Nephron (organoid): ENCODE results near the gene ASTN1.

Source experiments
- H3K27ac Mint-ChIP-seq, 3 experiments: 2 replicates each; pipeline ENCODE4 v1.8.0; 2020; ENCODE audit warnings: mixed read lengths in 3 of 3, mild to moderate bottlenecking in 2 of 3, moderate library complexity in 1 of 3
- H3K27me3 Mint-ChIP-seq: 2 replicates; pipeline ENCODE4 v1.8.0; 2021; ENCODE audit warnings: low read depth, mild to moderate bottlenecking, moderate library complexity, mixed read lengths
- H3K36me3 Mint-ChIP-seq: 2 replicates; pipeline ENCODE4 v1.8.0; 2020; ENCODE audit warnings: low read depth, mixed read lengths
- H3K4me1 Mint-ChIP-seq: 2 replicates; pipeline ENCODE4 v1.8.0; 2020; ENCODE audit warnings: mixed read lengths
- H3K4me3 Mint-ChIP-seq, 3 experiments: 2 replicates each; pipeline ENCODE4 v1.8.0; 2020; ENCODE audit warnings: mild to moderate bottlenecking in 3 of 3, mixed read lengths in 3 of 3, moderate library complexity in 2 of 3
- H3K9me3 Mint-ChIP-seq: 2 replicates; pipeline ENCODE4 v1.8.0; 2020; ENCODE audit warnings: mixed read lengths
- TF ChIP-seq, protein P1 (sequence below), 3 experiments: fragments of 200-600 bp; sonication (generic); IDR thresholded peaks; one replicate each; pipeline ENCODE4 v1.5.0; 2021; ENCODE audit warnings: antibody characterized with exemption in 3 of 3; ENCODE audit not compliant: unreplicated experiment in 3 of 3

Gene ASTN1

DNA sequence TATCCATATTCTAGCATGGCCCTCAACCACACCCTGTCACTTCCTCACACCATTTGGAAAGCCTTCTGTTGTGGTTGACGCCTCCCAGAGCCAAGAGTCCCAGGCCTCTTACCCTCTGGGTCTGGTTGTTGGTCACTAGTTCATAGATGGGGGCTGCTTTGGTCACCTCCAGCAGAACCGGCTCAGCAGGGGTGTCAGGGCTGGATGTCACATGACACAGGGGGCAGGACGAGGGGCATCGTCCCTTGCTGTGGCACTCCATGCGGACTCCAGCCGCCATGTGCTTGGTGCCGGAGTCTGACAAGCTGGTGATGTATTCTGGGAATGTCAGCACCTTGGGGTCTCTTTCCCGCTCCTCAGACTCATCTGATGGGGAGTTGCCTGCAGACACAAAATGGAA is 270.1 kb downstream of the ASTN1 start:
- TF ChIP-seq, protein P1, sequence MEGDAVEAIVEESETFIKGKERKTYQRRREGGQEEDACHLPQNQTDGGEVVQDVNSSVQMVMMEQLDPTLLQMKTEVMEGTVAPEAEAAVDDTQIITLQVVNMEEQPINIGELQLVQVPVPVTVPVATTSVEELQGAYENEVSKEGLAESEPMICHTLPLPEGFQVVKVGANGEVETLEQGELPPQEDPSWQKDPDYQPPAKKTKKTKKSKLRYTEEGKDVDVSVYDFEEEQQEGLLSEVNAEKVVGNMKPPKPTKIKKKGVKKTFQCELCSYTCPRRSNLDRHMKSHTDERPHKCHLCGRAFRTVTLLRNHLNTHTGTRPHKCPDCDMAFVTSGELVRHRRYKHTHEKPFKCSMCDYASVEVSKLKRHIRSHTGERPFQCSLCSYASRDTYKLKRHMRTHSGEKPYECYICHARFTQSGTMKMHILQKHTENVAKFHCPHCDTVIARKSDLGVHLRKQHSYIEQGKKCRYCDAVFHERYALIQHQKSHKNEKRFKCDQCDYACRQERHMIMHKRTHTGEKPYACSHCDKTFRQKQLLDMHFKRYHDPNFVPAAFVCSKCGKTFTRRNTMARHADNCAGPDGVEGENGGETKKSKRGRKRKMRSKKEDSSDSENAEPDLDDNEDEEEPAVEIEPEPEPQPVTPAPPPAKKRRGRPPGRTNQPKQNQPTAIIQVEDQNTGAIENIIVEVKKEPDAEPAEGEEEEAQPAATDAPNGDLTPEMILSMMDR (IDR thresholded peaks at IDR 0.05; ENCODE audit: unreplicated experiment in 3 of 3), result no peak
- Mint-ChIP-seq H3K4me3 (no peak overlapping the region), H3K27ac (no peak overlapping the region), H3K36me3 (no peaks in the 10 kb centered on the region), H3K9me3 (no peaks in the 10 kb centered on the region), H3K4me1 (peaks cover 24% of the 10 kb centered on the region), H3K27me3 (peaks cover 28% of the 10 kb centered on the region)

DNA sequence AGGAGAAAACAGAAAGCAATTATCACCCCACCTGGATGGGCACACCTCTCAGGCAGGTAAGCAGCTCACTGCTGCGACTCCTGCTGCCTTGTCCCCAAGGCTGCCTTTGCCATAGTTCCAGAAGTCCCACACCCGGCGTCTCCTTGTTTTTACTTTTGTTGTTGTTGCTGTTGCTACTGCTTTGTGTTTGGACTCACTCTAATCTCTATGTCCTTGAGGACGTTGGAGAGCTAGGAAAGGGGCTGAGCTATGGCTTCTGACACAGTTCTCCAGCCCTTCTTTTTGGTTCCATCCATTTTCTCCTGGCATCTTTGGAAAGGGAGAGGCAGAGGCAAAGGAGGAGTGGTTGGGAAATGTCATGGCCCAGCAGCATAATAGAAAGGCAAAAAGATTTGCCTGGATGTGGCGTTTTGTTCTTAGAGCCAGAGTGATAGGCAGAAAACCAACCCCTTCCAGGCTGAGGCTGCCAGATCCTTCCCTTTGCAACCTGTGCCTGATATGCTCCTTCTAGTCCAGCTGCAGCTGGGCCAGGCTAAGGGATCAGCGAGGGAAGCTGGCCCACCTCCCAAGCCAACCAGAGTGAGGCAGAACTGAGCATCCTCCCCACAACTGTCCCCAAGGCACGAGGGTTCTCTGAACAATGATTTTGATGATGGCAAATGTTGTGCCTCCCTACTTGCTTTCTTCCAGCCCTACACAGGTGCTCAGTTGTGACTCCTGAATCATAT is 270.7 kb downstream of the ASTN1 start:
- Mint-ChIP-seq H3K27ac (no peak overlapping the region), H3K27me3 (peaks cover 28% of the 10 kb centered on the region), H3K36me3 (no peaks in the 10 kb centered on the region), H3K4me3 (no peak overlapping the region), H3K9me3 (no peaks in the 10 kb centered on the region), H3K4me1 (peaks cover 18% of the 10 kb centered on the region)
- TF ChIP-seq, protein P1 (IDR thresholded peaks at IDR 0.05; ENCODE audit: unreplicated experiment in 3 of 3), result no peak

DNA sequence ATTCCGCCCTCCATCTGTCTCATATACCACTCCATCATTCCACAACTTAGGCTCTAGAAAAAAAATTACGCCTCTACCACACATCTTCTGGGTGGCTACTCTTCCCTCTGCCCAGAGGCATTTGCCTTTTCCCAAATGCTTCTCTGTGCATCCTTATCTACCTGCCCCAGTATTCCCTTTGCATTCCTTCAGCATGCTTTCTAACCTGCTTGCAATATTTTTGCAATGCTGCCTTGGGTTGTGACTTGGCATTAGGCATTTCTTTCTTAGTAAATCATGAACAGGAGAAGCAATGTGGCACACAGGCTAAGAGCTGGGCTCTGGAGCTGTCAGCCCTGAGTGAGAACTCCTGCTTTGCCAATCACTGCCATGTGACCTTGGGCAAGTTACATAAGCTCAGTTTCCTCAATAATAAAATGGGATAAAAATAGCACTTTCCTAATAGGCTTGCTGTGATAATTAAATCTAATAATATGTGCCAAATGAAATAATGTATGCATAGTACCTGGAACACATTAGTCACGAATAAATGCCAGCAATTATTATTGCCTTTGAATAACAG is 276.0 kb downstream of the ASTN1 start:
- TF ChIP-seq, protein P1 (IDR thresholded peaks at IDR 0.05; ENCODE audit: unreplicated experiment in 3 of 3), result no peak
- Mint-ChIP-seq H3K36me3 (peaks cover 3% of the 10 kb centered on the region), H3K9me3 (no peaks in the 10 kb centered on the region), H3K4me3 (no peak overlapping the region), H3K4me1 (no peaks in the 10 kb centered on the region), H3K27ac (no peak overlapping the region), H3K27me3 (peaks cover 4% of the 10 kb centered on the region)

DNA sequence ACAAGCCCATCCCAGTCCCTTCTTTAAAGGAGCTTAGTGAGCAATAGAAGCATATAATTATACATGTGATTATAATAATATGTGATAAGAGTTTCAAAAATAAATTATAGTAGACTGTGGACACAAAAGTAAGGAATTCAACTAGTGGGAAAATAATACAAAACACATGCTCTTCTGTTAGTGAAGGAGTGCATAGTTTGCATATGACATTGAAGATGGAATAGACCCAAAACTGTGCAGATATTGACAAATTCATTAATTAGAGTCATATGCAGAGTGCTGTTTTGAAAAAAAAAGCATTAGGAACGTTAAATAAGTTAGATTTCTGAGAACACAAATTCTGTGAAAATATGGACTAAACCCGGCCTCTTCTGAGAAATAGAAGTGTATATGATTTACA is 278.8 kb downstream of the ASTN1 start:
- peaks cover 3% of the 10 kb centered on the region for H3K36me3 Mint-ChIP-seq
- H3K27me3 Mint-ChIP-seq, result no peaks in the 10 kb centered on the region
- no peaks in the 10 kb centered on the region for H3K4me1 Mint-ChIP-seq
- TF ChIP-seq, protein P1 (IDR thresholded peaks at IDR 0.05; ENCODE audit: unreplicated experiment in 3 of 3), result no peak
- no peaks in the 10 kb centered on the region for H3K9me3 Mint-ChIP-seq
- no peak overlapping the region for H3K27ac Mint-ChIP-seq
- H3K4me3 Mint-ChIP-seq, result no peak overlapping the region

DNA sequence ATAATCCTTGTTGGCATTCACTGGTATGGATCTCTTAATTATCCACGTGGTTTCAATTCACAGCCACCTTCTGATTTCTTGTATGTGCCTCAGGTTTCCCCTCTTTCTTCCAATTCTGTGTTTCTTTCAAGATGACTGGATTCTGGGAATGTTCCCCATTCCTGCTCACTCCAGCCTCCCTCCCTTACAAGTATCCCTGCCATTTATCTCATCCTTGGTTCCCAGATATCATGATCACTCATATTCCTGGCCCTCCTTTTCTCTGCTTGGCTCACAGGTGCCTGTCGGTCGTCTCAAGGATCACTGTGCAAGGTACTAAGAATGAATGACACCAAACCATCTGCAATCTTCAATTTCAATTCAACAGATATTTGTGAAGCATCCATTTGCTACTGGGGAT is 279.2 kb downstream of the ASTN1 start:
- no peaks in the 10 kb centered on the region for H3K4me1 Mint-ChIP-seq
- TF ChIP-seq, protein P1 (IDR thresholded peaks at IDR 0.05; ENCODE audit: unreplicated experiment in 3 of 3), result no peak
- peak overlapping the region in 1 of 3 experiments; percentile 10 for H3K27ac Mint-ChIP-seq
- H3K36me3 Mint-ChIP-seq, result peaks cover 3% of the 10 kb centered on the region
- H3K27me3 Mint-ChIP-seq, result peaks cover under 1% of the 10 kb centered on the region
- no peaks in the 10 kb centered on the region for H3K9me3 Mint-ChIP-seq
- H3K4me3 Mint-ChIP-seq, result no peak overlapping the region

DNA sequence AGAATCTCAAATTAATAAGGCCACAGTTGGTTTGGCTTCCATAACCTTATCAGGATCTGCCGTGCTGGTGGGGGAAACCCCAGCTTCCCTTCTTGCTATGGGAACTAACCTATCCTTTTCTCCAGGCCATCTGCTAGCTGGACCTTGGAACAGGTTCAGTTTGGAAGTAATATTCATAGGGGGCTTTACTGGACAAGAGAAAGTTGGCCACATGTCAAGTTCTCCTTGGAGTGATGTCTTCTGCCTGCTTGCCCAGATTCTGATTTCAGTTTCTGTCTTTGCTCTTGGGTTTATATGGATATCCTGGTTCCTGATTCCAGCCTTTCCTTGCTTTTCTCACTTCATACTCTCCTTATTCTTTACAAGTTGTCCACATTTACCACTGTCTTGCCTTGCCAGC is 279.6 kb downstream of the ASTN1 start:
- Mint-ChIP-seq H3K4me3 (no peak overlapping the region), H3K27ac (peak overlapping the region in 1 of 3 experiments; percentile 10), H3K27me3 (peaks cover 3% of the 10 kb centered on the region), H3K4me1 (no peaks in the 10 kb centered on the region), H3K9me3 (no peaks in the 10 kb centered on the region), H3K36me3 (peaks cover 3% of the 10 kb centered on the region)
- TF ChIP-seq, protein P1 (IDR thresholded peaks at IDR 0.05; ENCODE audit: unreplicated experiment in 3 of 3), result no peak
